GM21390 (cell line): ENCODE results near the gene MT1X.
"Not testable (repeated sequence)": the region's sequence is repeated elsewhere in the genome, so short reads cannot be mapped to it uniquely, and the experiment has no call there.

ENCODE experiments used
- ATAC-seq: cut with Tn5 transposase; IDR thresholded peaks from one replicate; pipeline ENCODE4 v1.9.1; 2021; ENCODE audit not compliant: unreplicated experiment

The MT1X gene

DNA sequence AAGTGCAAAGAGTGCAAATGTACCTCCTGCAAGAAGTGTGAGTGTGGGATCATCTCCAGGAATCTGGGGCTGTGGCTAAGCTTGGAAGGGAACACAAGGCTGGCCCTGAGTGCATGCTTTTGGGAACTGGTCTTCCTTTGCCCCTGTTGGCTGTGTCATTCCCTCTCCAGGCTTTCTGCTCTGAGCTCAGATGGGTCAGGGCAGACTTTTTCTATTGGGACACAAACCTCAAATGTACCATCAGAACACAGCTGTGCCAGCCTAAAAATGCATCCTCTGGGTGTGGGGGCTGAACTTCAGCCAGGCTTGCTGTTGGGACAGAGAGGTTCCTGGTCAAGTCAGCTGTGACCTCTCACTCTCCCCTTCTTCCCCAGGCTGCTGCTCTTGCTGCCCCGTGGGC lies 29.7 kb upstream of the MT1X start:
- no peak for ATAC-seq

- ATAC-seq, result no peak
These were observed 29.1 kb upstream of the MT1X start for GRCh38 chr16:56653218-56653617.

GRCh38 chr16:56657555-56658326 lies 24.5 kb upstream of the MT1X start, which contains the start of gene MT1F:
Gene MT1F, plus strand, starts transcription at chr16:56657959. Its CDS starts 100 bp downstream, at chr16:56658059.
- ATAC-seq, result no peak

DNA sequence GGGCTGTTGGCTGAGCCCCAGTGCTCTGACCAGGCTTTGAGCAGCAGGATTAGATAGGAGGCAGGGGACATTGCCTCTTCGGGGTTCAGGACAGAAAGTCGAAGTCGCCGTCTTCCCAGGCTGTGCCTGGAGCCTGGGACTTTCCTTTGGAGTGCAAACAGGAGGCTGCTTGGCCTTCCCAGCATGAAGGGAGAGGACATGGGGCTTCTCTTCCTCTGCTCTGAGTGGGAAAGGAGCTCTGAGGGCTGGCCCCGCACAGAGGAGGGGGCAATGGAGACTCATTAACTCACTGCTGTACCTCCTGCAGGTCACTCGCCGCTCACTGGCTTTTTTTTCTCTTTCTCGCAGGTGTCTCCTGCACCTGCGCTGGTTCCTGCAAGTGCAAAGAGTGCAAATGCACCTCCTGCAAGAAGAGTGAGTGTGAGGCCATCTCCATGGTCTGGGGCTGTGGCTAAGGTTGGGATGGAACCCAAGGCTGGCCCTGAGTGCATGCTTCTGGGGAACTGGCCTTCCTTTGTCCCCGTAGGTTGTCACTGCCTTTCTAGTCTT lies 23.9 kb upstream of the MT1X start:
- no peak for ATAC-seq

DNA sequence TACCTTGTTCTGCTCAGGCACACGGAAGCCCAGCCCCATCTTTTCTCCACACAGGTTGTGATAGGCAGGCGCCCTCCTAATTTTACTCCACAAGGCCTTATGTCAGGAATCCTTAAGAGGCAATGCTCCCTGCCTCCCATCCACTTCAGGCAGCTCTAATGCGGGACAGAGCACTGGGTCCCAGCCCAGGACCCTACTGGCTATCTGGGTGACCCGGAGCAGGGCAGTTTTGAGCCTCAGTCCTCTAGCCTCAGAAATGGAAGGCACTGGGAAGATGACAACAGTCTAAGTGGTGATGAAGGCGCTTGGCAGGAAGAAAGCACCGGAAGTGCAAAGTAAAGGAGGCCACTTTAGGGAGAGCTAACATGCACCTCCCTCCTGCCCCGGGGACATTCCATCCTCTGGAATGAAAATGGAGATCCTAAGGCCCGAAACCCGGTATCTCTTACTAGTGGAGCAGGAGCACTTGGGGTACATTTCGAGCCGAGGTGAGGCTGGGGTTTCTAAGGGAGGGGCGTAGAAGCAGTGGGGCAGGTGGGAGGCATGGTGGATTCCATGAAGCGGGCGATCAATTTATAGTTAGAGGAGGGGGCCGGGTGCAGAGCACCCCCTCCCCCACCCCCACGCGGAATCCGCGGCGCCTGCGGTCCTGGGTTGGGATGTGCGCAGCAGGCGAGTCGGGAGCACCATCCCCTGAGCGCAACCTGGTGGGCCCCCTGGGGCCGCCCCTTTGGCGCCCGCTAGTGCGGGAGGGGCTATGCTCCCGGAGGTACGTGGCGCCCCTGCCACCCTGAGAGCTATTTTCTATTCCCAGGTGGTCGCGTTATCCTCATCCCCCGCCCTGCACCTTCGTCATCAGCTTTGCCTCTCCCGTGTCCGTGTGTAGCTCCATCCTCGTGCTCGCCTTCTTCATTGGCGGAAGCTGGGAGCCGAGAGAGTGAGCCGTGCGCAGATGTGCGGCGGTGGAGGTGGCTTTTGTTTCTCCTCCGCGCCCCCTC lies 19.6 kb upstream of the MT1X start:
- ATAC-seq, result no peak

DNA sequence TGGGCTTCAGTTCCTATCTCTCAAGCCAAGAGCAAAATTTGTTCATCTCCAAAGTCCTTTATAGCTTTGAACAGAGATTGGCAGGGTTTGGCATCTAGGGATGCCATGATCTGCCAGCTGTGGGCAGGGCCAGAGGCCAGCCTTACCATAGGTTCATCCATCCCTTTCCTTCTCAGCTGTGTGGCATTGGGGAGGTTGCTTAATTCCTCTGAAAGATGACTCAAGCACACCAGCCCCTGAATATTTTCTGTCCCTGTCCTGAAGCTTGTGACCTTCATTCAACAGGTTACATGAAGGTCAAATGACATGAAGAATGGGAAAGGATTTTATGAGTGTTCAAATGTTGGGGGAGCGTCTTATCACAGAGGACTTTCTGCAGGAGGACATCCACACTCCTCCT lies 17.8 kb upstream of the MT1X start:
- ATAC-seq, result no peak

GRCh38 chr16:56665286-56666261 lies 16.7 kb upstream of the MT1X start:
- not testable (repeated sequence) for ATAC-seq

GRCh38 chr16:56667581-56668571 lies 14.4 kb upstream of the MT1X start, which contains the start of gene MT1G:
Gene MT1G, minus strand, starts transcription at chr16:56668065. Its CDS starts 72 bp downstream, at chr16:56667993.
- ATAC-seq, result no peak

DNA sequence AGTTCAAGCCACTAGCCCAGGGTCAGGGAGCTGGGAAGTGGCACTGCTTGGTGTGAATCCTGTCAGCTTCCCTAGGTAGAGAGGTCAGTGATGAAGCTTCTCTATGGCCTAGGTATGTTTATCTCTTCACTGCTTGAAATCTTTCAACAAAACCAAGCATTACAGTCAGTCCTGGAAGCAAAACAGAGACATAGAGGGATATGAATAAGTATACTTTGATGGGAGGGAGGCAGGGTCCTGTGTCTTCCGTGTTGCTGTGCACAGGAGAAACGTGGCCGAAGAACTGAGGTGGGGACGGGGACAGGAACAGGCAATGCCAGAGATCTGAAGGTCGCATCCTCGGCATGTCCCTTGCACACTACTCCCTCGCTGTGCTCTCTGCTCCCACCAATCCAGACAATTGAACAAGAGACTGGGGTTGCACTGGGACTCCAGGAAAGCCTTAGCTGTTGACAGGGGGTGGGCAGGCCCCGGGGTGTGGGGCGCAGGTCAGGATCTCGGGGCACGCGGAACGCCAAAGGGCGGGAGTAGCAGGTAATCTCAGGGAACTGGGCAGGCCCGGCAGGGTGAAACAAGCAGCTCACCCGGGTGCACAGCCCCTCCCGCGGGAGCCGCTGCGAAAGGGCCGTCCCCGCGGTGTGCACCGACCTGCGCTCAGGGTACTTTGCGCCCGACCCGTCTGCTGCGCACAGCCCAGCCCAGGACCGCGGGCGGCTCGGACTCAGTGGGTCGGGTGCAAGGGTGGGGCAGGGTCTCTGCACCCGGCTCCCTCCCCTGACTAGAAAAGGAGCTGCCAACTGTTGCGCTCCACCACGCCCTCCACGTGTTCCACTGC lies 13.0 kb upstream of the MT1X start, which contains the start of gene MT1H:
Gene MT1H, plus strand, starts transcription at position 810 of the 835 bp plus-strand sequence. CDS start 71 bp downstream, outside the sequence.
- ATAC-seq, result no peak

GRCh38 chr16:56669840-56670619 lies 12.2 kb upstream of the MT1X start:
- ATAC-seq, result no peak

- no peak for ATAC-seq
These were observed 11.7 kb upstream of the MT1X start for GRCh38 chr16:56670620-56670934.

- not testable (repeated sequence) for ATAC-seq
These were observed 10.6 kb upstream of the MT1X start for GRCh38 chr16:56671691-56672090.

DNA sequence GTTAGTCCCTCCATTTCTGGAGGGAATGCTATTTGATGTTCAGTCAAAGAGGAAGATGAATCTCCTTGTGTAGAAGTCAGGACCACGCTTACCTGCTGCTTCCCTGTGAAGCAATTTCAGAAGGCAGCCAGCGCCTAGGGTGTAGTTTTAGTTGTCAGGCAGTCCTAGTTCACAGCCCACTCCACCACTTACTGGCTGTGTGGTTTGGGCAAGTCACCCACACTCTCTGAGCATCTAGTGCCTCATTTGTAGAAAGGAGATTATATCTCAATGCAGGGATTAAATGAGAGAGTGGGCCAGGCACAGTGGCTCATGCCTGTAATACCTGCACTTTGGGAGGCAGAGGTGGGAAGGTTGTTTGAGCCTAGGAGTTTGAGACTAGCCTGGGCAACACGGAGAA lies 10.1 kb upstream of the MT1X start:
- not testable (repeated sequence) for ATAC-seq

DNA sequence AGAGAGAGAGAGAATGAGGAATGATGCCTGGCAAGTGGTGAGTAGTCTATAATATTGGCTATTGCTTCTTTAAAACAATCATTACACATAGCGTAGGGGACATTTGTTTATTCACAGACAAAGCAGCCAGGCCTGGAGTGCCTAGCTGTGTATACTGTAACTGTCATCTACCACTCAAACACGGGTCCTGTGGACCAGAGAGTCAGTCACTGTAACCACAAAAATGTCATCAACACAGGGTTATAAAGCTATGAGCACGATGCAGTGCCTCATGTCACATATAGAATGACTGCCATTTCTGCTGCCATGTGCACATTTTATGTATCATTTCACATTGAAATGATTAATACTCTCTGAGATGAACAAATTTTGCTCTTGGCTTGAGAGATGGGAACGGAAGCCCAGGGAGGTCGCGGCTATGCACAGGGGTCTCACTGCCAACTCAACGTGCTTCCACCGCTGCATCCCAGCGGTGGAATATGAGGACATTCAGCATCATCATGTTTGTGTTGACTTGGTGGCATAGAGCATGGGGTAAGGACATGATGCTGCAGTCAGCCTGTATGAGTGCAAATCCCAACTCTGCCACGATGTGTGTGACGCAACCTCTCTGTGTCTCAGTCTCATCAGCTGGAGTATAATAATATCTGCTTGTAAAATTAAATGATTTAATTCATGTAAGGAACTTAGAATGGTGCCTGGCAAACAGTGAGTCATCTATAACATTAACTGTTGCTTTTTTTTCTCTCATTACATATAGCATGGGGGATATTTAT lies 9.3 kb upstream of the MT1X start:
- ATAC-seq, result no peak

DNA sequence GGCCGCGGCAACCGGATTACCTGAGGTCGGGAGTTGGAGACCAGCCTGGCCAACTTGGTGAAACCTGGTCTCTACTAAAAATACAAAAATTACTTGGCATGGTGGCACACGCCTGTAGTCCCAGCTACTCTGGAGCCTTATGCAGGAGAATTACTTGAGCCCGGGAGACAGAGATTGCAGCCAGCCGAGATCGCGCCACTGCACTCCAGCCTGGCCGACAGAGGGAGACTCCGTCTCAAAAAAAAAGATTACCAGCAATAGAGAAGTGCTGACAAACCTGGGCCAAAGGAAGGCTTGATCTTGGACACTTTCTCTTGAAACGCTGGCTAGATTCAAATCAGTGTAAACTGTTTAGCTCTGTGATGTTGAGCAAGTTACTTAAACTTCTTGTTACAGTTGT lies 8.3 kb upstream of the MT1X start:
- ATAC-seq, result no peak

DNA sequence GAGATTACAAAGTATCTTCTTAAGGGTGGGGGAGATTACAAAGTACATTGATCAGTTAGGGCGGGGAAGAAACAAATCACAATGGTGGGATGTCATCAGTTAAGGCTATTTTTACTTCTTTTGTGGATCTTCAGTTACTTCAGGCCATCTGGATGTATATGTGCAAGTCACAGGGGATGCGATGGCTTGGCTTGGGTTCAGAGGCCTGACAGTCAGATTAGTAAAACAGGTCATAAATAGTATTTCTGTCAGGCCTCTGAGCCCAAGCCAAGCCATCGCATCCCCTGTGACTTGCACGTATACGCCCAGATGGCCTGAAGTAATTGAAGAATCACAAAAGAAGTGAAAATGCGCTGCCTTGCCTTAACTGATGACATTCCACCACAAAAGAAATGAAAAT lies 7.7 kb upstream of the MT1X start:
- not testable (repeated sequence) for ATAC-seq
